HG03571 (cell line): ENCODE results near the gene LRMDA.

Source experiments
- ATAC-seq: cut with Tn5 transposase; IDR thresholded peaks from one replicate; pipeline ENCODE4 v1.9.1; 2021; ENCODE audit not compliant: unreplicated experiment

The LRMDA gene

DNA sequence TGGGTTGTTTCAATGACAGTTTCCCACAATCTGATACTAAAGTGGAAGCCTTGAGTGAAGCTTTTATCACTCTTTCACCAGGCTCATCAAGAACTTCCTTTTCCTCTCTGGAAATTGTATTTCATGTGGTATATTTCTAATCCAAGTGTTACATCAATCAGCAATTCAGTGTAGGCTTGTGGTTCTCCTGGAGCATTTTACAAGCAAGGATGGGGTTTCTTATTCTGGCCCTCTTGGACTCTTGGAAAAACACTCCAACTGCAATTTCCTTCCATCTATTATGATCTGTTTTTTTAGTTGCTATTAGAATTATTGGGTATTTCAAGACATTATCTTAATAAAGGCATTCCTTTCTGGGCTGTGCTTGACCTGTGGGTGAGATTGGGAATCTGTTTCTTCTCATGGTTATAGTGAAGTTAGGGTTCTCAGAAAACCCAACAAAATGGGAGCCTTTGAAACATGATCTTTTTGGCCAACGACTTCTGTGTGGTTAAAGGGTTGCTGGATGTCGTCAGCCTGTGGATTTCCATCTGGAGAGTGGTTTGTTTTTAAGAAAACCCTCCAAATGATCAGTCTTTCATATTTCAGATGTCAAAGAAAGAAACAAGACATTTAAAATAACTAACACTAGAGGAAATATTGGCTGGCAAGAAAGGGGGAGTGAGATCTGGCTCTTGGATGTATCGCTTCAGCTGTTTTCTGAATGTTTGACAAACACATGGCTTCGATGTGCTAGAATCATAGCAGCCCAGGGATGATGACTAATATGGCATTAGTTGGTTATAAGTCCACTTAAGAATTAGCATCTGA, 540.2 kb downstream of the LRMDA start:
- ATAC-seq: no peak

DNA sequence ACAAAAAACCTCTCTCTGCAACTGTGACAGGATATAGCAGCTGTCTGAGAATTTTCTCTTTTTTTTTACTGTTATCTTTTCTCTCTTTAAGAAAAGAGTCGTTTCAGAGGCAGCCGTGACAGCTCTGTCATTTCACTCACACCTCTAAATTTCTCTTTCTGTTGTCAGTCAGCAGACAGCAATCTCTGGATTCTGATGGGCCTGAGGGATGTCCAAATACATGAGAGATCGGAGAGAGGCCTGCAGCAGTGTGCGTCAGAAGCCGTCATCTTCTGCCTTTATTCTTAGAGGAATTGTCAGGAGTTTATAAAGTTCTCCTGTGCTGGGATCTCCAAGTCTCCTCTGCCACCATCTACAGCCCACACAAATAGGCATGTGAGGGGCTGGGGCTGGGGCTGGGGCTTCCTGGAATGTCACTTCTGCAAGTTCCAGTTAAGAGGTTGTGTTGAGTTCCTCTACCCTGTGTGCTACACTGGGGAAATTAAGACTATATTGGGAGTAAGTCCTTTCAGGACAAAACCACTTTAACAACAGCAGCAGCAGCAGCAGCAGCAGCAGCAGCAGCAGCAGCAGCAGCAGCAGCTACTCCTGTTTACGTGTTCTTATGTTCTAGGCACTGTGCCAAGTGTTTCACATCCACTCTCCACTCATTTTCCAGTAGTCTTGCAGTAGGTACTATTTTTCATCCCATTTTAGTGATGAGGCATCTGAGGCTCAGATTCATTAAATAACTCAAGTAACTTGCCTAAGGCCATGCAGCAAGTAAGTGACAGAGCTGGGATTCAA, 541.3 kb downstream of the LRMDA start:
- no peak for ATAC-seq

DNA sequence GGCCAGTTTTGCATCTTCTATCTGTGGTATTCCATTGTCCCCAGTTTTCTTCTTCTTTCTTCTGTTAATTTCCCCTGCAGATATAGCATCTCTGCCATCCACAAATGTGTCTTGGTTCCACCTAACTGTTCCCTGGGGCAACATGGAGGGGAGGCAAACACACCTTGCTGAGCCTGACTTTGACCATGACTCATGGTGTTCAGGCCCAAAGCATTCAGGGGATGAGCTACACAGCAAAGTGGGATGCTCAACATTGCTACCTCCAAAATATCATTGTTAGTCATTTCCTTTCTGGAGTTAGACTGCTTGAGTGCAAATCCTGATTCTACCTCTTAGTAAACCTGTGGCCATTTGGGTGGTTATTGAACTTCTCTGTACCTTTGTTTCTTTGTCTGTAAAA, 542.7 kb downstream of the LRMDA start:
- ATAC-seq: no peak

DNA sequence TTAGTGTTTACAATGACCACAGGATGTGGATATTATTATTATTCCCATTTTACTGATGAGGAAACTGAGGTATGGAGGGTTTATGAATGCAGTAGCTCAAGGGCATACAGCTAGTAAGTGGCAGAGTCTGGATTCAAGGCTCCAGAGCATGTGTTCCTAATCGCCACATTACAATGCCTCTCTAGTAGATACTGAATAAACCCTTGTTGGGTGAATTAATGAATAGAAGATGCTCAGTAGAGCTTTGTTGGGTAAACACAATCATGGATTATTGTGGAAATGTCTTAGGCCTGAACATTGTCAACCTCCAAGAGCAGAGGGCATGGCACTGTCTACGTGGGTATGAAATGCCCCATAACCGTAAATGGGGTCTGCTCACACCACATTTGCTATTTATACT, 545.3 kb downstream of the LRMDA start:
- ATAC-seq: no peak

DNA sequence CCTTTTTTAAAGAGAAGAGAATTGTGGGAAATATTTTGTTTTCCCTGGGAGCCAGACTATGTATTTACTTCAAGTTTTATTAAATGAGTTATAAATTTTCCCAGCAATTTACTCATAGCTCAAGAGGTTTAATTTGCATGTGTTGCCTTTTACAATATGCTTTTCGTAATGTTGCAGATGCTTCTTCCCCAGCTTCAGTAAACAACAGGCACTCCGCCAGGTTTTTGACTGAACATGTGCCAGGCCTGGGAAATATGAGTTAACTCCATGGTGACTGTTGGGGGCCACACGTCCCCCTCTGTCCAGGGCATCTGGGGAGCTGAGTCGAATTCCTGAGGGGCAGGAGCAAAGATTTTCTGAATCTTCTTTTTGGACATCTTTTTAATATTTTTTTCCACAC, 545.7 kb downstream of the LRMDA start:
- ATAC-seq: no peak

DNA sequence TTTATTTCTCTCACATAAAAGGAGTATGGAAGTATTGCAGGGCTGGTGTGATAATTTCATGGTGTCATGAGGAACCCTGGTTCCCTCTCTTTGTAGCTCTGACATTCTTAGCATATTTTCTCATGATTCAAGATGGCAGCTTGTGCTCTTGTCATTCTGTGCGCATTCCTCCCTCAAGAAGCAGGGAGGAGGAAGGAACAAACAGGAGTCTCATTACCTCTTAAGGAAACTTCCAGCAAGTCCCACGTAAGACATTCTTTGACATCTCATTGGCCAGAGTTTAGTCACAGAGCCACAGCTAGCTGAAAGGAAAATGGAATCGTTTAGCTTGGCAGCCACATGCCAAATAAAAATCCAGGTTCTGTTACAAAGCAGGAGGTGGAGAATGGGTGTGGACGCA, 546.8 kb downstream of the LRMDA start:
- no peak for ATAC-seq

DNA sequence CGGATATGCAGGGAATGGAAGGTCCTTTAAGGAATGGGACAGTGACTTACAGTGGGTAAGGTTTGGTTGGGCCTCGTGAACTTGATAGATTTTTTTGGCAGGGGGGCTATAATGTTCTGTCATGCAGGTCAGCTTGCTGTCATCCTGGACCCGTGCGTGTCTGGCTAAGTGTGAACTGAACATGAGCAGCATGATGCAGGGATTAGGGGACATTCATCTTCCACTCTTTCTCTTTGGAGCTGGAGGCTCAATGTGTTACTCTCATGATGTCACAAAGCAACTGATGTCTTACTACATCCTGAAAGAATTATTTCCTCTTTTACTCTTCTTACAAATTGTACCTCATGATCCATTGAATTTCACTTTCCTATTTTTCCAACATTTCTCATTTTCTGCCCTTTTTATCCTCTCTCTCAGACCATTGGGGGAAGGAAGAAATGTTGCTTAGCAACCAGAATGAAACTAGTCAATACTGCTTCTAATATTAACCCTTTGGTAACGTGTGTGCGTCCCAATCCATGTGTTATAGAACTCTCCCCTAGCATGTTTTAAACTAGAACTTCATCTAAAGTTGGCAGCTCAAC, 549.1 kb downstream of the LRMDA start:
- ATAC-seq: no peak

DNA sequence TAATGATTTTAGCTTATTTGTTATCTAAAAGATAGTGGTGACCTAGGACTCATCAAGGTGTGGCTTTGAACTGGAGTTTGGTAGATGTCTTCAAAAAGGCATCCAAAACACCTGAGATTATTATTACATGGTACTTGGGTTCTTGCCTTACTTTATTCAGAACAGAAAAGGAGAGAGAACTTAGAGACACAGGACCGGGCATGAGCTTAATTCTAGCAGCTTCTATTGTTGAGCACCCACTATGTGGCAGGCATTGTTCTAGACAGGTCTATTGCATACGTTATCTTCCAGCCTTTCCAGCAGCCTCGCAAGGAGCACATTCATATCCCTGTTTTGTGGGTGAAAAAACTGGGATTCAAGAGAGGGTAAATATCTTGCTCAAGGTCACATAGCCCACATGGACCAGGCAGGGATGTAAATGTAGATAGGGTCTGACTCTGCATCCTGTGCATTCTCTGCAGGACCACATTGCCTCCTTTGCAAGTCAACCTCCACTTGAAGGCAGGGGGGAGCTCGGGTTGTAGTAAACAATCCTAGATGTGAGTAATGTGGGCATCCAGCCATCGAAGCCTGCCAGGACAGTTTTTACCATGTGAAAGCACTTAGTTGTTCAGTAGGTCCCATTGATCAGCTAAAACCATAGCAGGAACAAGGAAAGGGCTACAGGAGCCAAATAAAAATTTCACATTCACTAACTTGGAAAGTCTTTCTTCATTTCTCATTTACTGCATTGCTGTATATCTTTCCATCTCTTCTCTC, 551.4 kb downstream of the LRMDA start:
- ATAC-seq: no peak

DNA sequence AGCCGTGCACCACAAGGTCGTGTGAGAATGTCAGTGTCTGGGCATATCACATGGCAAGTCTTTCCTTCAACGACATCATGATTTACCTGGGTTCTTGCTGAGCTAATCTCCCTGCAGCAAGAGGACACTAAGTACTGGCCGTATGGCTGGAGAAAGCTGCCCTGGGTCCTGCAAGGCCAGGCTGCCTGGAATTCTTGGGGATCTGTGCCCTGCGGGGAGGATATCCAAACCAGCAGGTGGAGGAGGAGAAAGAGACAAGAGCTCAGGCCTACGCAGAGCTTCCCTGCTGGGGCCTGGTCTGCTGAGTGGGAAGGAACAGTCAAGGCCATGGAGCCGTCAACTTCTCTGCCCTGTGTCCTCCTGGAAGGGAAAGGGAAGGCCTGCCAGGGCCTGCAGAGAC, 552.6 kb downstream of the LRMDA start:
- ATAC-seq: no peak

DNA sequence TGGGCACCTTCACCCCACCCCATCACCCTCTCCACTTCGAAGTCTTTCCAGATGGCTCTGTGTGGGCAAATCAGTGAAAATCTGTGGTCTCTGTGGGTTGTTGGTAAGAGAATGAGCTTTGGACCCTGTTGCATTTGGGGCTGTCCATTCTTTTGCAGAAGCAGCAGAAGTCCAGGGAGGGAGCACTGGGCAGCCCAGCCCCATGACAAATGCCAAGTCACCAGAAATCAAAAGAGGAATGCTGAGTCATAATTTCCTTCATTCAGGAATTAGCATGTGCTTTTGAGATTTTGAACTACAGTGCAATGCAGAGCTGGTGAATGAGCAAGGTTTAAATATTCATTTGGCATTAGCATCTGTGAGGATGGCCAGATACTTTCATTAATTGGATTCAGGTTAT, 556.2 kb downstream of the LRMDA start:
- no peak for ATAC-seq

DNA sequence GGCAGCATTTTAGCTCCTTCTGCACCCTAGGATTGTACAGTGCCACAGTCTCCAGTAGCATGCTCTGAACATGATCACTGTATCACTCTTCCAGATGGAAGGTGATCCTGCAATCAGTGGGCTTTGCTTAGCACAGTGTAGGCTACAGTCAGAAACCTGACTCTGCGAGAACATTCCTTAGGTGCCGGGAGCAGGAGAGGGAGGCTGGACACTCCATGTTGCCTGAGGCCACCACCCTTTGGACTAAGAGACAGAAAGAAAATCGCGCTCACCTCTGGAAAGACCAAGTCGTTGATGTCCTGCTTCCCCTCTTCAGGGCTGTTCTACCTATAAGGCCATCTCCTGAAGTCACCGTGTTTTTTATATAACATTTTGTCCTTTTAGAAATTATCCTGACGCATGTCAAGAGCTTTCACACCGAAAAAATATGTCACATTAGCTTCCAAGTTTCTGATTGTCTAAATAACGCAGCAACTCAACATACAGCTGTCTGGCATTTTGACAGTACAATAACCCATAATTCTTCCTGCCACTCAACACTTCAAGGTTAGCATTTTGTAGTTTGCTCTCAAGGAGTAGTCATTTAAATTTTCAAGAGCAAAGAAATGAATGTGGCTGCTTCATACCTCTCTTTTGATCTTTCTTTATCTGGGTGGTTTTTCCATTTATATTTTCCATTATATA, 563.1 kb downstream of the LRMDA start:
- ATAC-seq: no peak

DNA sequence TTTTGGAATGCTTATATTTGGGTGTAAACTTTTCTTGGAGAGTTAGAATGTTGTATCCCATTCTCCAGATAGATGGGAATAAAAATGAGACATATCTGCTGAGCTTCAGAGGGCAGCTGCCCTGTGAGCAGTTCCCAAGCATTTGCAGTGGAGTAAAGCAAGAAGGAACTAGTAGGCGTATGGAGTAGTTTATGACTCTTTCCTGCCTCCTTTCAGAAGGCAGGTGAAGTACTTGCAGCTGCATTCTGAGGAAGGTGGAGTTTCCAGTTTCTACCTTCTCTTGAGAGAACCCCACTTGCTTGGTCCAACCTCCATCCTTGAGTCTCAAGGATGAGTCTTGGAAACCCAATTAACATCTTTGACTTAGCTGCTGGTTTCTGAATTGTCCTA, 563.6 kb downstream of the LRMDA start:
- ATAC-seq: no peak

DNA sequence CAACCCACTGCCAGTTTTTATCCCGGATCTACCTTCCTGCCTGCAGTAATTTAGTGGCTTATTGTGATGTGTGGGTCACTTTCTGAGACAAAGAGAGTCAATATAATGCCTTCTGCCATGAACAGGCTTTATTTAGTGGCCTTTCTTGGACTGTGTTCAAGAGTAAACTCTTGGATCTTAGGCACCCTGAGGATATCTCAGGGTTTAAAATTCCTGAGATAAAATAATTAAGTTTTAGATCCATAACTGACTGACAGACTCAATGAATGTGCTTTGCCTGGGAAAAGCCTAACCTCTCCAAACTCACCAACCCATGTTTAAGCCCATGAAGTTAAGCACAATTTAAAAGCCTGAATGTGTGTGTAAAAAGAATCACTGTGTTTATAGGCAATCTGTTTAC, 564.3 kb downstream of the LRMDA start:
- ATAC-seq: no peak

DNA sequence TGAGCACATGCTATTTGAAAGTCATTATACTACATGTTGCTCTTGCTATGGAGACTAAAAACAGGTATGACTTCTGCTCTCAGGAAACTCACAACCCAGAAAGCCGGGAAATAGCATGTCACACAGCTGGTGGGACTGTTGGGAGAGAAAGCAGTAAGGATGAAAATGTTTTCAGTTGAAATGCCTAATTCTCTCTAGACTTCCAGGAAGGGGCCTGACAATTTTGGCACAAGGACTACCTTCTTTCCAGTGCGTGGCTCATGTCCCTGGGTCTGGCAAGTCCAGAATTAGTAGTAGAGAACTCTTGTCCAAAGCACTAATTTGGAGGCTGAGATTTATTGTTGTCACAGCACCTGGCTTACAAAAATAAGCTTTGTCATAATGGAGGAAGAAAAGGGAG, 567.6 kb downstream of the LRMDA start:
- no peak for ATAC-seq

DNA sequence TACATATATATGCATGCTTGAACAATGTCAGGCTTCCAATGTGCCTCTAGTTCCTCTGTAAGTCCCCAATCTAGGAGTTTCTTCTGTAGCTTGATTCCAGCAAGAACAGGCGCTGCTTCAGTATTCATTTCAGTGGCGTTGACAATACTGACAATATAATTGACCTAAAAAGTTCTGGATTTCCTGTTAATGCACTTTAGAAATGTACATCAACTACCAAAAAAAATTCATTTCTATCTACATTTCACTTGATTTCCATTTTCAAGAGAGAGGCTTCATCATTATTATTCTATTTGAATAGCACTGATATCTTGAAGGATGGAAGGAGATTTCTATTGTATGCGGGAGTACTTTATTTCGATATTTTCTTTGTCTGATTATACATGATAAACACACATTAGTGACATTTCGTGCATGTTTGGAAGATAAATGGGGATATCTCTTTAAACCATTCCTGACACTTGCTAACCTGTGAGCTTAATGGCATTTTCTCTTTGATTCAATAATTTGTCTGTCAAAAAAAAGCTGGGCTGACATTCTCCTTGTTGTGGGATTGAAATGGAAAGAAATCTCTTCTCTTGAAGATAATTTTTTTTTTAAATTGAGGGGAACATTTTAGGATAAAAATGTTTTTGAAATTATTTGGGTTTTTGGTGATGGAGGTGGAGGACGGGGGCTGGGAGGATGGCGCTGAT, 568.2 kb downstream of the LRMDA start:
- no peak for ATAC-seq

DNA sequence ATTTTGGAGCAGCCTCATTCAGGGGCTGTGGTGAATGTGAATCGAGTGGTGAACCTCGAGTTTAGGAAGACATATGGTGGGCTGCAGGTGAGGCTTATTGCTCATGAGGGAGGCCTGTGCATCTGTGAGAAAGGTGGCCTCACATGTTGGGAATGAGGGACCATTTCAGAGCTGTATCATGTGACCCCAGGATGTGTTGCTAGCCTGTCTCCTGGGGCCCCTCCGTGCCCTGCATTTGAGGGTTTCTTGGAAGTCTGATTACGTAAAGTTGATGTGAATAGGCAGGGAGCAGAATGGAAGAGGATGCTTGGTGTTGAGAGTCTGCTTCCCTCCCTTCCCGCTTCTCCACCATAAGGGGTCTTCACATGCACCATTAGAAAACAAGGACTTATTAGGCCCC, 569.1 kb downstream of the LRMDA start:
- ATAC-seq: no peak

DNA sequence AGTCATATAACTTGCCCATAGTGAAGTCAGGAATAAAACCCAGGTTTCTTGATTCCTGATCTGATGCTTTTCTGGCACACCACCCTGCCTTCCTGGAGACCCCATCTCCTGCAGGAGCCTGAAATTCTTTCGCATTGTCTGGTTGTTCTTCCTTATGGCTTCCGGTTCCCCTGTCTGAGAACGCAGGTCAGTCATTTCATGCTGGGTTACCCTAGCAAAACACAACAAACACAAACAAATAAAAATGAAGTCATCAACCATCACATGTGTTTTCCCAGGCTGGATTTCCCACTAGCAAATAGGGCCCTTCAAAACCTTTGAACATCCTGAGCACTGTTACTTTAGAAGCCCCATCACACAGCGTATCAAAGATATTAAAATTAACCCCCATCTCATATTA, 569.6 kb downstream of the LRMDA start:
- no peak for ATAC-seq

DNA sequence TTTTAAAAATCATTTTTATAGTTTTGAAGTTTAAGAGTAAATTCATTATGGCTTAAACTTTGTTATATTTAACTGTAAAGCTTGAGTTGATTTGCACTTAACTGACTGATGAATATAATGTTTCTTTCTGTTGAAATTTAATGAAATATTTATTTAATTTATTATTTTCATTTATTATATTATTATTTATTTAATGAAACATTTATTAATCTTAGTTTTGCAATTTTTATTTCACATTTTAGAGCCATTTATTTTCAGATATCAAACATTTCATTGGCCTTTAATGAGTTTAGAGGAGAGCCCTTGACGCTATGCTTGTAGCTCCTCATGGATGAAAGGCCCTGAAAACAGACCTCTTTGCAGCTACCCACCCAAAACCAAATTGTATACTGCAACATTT, 570.0 kb downstream of the LRMDA start:
- ATAC-seq: no peak

DNA sequence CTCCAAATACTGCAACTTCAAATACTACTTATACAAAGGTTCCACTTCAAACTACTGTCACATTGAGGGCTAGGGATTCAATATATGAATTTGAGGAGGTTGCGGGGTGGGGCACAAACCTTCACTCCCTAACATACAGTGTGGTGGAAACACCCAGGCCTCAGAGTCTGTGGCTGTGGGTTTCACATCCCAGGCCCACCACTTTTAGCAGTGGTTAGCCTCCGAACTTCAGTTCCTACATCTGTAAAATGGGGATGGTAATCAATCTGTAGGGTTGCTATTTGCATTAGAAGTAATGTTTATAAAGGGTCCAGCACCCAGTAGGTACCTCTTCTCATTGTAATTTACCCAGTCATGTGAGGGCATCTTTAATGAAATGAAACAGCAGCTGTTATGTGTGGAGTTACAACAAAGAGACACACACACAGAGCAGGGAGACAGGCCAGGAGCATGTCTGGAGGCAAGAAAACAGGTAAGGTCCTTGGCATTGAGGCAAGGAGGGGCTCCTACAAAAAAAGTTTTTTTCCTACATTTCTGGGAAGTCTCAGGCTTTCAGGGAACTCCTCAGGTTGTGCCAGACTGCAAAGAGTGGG, 570.9 kb downstream of the LRMDA start:
- no peak for ATAC-seq

DNA sequence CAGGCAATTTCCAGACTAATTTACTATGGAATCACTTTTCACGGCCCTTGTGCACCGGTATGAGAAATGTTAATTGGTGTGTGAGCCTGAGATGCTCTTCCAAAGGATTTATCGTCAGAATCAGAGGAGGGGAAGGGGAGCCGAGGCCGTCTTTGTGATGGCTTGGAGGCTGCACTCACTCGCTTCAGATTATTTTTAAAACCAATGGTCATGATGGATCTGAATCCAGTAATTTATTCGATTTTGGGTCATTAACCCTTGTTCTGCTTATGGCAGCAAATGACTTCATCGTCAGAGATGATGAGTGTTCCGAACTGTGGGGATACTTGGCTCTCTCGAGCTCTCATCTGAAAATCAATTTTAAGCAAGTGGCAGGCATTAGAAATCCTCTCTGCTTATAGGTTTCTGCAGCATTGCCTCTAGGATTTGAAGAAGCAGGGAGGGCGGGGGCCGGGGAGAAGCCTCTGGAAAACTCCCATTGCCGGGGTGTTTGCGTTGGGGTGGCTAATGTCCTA, 576.3 kb downstream of the LRMDA start:
- no peak for ATAC-seq
